Astrocyte (in vitro differentiated cells and primary cell): ENCODE results near the gene DDX25. TPM values are rescaled to one million over a fixed set of nuclear protein-coding genes. Genes with fewer than 3 reads are reported as not detected.
A peak's percentile ranks its signal among the peaks of the same experiment; 100 is the strongest.

Experiments used
- DNase-seq: peaks from one replicate; pipeline ENCODE4 v3.0.0-alpha.2; 2010; ENCODE audit warnings: low read depth
- FAIRE-seq: peaks from 2 replicates; lab custom pipeline; 2011; peaks lifted over from hg19 to GRCh38; lab: Jason Lieb, UNC
- H2AFZ ChIP-seq: 2 replicates; pipeline ENCODE4 v1.6.0; 2012; ENCODE audit warnings: low read depth, low read length, inconsistent platforms
- H3K27ac ChIP-seq: 2 replicates; pipeline ENCODE4 v1.5.1; 2011; ENCODE audit warnings: low read depth, low read length, inconsistent platforms
- H3K27me3 ChIP-seq: 2 replicates; pipeline ENCODE4 v1.6.0; 2011; ENCODE audit warnings: low read length, inconsistent platforms; ENCODE audit not compliant: insufficient read depth
- H3K36me3 ChIP-seq: 2 replicates; pipeline ENCODE4 v1.5.1; 2011; ENCODE audit warnings: low read length, inconsistent platforms; ENCODE audit not compliant: insufficient read depth
- H3K4me1 ChIP-seq: 2 replicates; pipeline ENCODE4 v1.5.1; 2011; ENCODE audit warnings: low read length, inconsistent platforms; ENCODE audit not compliant: insufficient read depth
- H3K4me2 ChIP-seq: 2 replicates; pipeline ENCODE4 v1.6.0; 2012; ENCODE audit warnings: low read length, inconsistent platforms
- H3K4me3 ChIP-seq: 2 replicates; pipeline ENCODE4 v1.5.1; 2011; ENCODE audit warnings: low read depth, mild to moderate bottlenecking, low read length, inconsistent platforms; ENCODE audit not compliant: insufficient read depth
- H3K79me2 ChIP-seq: 2 replicates; pipeline ENCODE4 v1.6.0; 2012; ENCODE audit warnings: mild to moderate bottlenecking, low read length, inconsistent platforms; ENCODE audit not compliant: insufficient read depth
- H3K9ac ChIP-seq: 2 replicates; pipeline ENCODE4 v1.6.0; 2012; ENCODE audit warnings: mild to moderate bottlenecking, low read length, inconsistent platforms
- H3K9me3 ChIP-seq: 2 replicates; pipeline ENCODE4 v1.5.1; 2012; ENCODE audit warnings: low read depth, mild to moderate bottlenecking, low read length, inconsistent platforms; ENCODE audit not compliant: insufficient read depth
- H4K20me1 ChIP-seq: 2 replicates; pipeline ENCODE4 v1.6.0; 2012; ENCODE audit warnings: low read length, inconsistent platforms; ENCODE audit not compliant: insufficient read depth
- H3K27ac Mint-ChIP-seq: one replicate; pipeline ENCODE4 v1.8.0; 2021; ENCODE audit warnings: mild to moderate bottlenecking, mixed read lengths; ENCODE audit not compliant: unreplicated experiment
- H3K27me3 Mint-ChIP-seq: one replicate; pipeline ENCODE4 v1.8.0; 2021; ENCODE audit warnings: low read depth, mixed read lengths; ENCODE audit not compliant: unreplicated experiment
- H3K36me3 Mint-ChIP-seq: one replicate; pipeline ENCODE4 v1.8.0; 2021; ENCODE audit warnings: low read depth, mixed read lengths; ENCODE audit not compliant: unreplicated experiment
- H3K4me1 Mint-ChIP-seq: one replicate; pipeline ENCODE4 v1.8.0; 2021; ENCODE audit warnings: low read depth, mixed read lengths; ENCODE audit not compliant: unreplicated experiment
- H3K4me3 Mint-ChIP-seq: one replicate; pipeline ENCODE4 v1.8.0; 2021; ENCODE audit warnings: mild to moderate bottlenecking, moderate library complexity, mixed read lengths; ENCODE audit not compliant: unreplicated experiment
- H3K9me3 Mint-ChIP-seq: one replicate; pipeline ENCODE4 v1.8.0; 2021; ENCODE audit warnings: mild to moderate bottlenecking, mixed read lengths; ENCODE audit not compliant: unreplicated experiment
- EZH2 ChIP-seq: IDR thresholded peaks from 2 replicates; pipeline ENCODE4 v1.6.1; 2012; ENCODE audit warnings: mild to moderate bottlenecking, low read length, inconsistent platforms; ENCODE audit not compliant: insufficient read depth
- total RNA-seq: library from RNA; stranded (reverse); gene quantifications from 2 replicates; pipeline ENCODE4 v1.2.1, GENCODE V29; 2021
- TF ChIP-seq, protein P1 (sequence below): IDR thresholded peaks from 2 replicates; pipeline ENCODE4 v1.5.1; 2011; ENCODE audit warnings: low read depth, mild to moderate bottlenecking, inconsistent platforms, low read length, moderate library complexity; ENCODE audit not compliant: insufficient read depth

DDX25 gene
- total RNA-seq, 1 donor from 2014 or later = 1.1 TPM

DNA sequence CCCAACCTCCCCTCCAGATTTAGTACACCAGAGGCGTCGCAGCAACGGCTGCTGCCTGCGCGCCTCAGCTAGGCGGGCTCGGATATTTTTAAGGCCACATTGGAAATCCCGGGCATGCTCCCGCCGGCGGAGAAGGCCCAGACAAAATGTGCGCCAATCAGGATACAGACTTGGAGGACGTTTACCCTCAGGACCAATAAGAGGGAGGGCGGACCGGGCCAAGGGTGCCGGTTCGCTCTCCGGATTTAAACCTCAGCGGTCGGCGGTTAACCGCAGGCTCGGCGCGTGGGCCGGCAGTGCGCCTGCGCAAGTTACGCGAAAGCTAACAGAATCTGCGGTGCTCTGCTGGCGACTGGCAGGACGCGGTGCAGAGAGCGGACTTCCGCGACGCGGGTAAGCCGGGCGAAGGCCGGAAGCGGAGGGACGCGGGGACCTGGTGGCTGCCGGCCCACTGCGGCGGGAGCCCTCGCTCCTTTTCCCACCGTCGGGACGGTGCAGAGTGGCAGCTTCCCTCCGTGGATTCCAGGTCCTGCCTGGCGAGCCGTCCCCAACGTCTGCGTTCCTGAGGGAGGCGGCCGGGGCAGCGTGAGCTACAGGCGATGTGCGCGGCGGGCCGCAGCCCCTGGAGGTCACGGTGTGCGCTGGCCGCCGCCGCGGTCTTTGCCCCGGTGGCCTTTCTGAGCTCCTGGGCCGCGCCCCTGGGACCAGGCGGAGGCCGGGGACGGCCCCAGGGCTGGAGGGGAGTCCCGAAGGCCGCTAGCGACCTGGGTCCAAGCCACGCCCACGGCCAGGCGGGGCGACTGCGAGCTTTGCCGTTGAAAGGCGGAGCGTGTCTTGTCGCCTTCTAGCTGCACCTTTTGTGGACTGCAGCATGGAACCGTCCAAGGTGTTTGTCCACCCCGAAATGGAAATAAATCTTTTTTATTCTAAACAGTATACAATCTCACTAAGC is 16.7 kb upstream of the DDX25 start, which contains the start of gene HYLS1:
TSS of gene HYLS1 (plus strand) at position 296 of the 952 bp plus-strand sequence. CDS start 11,701 bp downstream, outside the sequence.
- FAIRE-seq (peak; percentile 70), DNase-seq (peak; percentile 95)
- H3K9ac ChIP-seq = peak within 1 kb of the TSS; percentile 85
- peak within 1 kb of the TSS; percentile 84 for H3K4me3 Mint-ChIP-seq
- no peaks in the 10 kb centered on the region for H3K36me3 Mint-ChIP-seq
- no peaks in the 10 kb centered on the region for H3K27me3 Mint-ChIP-seq
- peaks cover 10% of the 10 kb centered on the region for H3K4me1 ChIP-seq
- peaks cover 3% of the 10 kb centered on the region for H3K4me1 Mint-ChIP-seq
- TF ChIP-seq, protein P1, sequence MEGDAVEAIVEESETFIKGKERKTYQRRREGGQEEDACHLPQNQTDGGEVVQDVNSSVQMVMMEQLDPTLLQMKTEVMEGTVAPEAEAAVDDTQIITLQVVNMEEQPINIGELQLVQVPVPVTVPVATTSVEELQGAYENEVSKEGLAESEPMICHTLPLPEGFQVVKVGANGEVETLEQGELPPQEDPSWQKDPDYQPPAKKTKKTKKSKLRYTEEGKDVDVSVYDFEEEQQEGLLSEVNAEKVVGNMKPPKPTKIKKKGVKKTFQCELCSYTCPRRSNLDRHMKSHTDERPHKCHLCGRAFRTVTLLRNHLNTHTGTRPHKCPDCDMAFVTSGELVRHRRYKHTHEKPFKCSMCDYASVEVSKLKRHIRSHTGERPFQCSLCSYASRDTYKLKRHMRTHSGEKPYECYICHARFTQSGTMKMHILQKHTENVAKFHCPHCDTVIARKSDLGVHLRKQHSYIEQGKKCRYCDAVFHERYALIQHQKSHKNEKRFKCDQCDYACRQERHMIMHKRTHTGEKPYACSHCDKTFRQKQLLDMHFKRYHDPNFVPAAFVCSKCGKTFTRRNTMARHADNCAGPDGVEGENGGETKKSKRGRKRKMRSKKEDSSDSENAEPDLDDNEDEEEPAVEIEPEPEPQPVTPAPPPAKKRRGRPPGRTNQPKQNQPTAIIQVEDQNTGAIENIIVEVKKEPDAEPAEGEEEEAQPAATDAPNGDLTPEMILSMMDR = no peak
- no peak for TF ChIP-seq EZH2
- H3K4me2 ChIP-seq = peak within 1 kb of the TSS; percentile 90
- H3K79me2 ChIP-seq = peaks cover 26% of the 10 kb centered on the region
- H3K9me3 ChIP-seq = no peaks in the 10 kb centered on the region
- H3K27ac ChIP-seq = peak within 1 kb of the TSS; percentile 68
- H3K27ac Mint-ChIP-seq = no peak within 1 kb of the TSS
- H4K20me1 ChIP-seq = peaks cover 9% of the 10 kb centered on the region
- H3K36me3 ChIP-seq = no peaks in the 10 kb centered on the region
- H3K27me3 ChIP-seq = no peaks in the 10 kb centered on the region
- H2AFZ ChIP-seq = peak within 1 kb of the TSS; percentile 99
- H3K9me3 Mint-ChIP-seq = peaks cover 7% of the 10 kb centered on the region
- H3K4me3 ChIP-seq = peak within 1 kb of the TSS; percentile 78

GRCh38 chr11:125890447-125891100 is 13.7 kb upstream of the DDX25 start:
- H2AFZ ChIP-seq = no peak overlapping the region
- H3K36me3 ChIP-seq = peaks cover 16% of the 10 kb centered on the region
- Mint-ChIP-seq H3K27me3 (no peaks in the 10 kb centered on the region), H3K4me3 (no peak overlapping the region), H3K9me3 (peaks cover 7% of the 10 kb centered on the region), H3K27ac (no peak overlapping the region), H3K36me3 (no peaks in the 10 kb centered on the region), H3K4me1 (peaks cover 3% of the 10 kb centered on the region)
- H3K4me2 ChIP-seq = peak overlapping the region; percentile 28
- DNase-seq = no peak
- no peak for TF ChIP-seq EZH2
- TF ChIP-seq, protein P1 = no peak
- no peaks in the 10 kb centered on the region for H3K27me3 ChIP-seq
- peak; percentile 58 for FAIRE-seq
- H3K79me2 ChIP-seq = peaks cover 46% of the 10 kb centered on the region
- H4K20me1 ChIP-seq = peaks cover 19% of the 10 kb centered on the region
- no peak overlapping the region for H3K27ac ChIP-seq
- peaks cover 10% of the 10 kb centered on the region for H3K4me1 ChIP-seq
- no peak overlapping the region for H3K9ac ChIP-seq
- no peak overlapping the region for H3K4me3 ChIP-seq
- no peaks in the 10 kb centered on the region for H3K9me3 ChIP-seq
